Renal cortical epithelial cell (primary cell): Measurements from ENCODE around the gene ZNF462. TPM values are rescaled to one million over a fixed set of nuclear protein-coding genes. Genes with fewer than 3 reads are reported as not detected.

Source experiments
- DNase-seq: peaks from one replicate; pipeline ENCODE4 v3.0.0-alpha.2; 2011; ENCODE audit warnings: low read depth
- total RNA-seq: library from RNA; depleted of rRNA; stranded (reverse); fragments of >200 nt; gene quantifications from 2 replicates; pipeline ENCODE4 v1.2.3, GENCODE V29; 2014

Gene ZNF462
- total RNA-seq, 1 donor from 2014 or later, result 36.1 TPM

DNA sequence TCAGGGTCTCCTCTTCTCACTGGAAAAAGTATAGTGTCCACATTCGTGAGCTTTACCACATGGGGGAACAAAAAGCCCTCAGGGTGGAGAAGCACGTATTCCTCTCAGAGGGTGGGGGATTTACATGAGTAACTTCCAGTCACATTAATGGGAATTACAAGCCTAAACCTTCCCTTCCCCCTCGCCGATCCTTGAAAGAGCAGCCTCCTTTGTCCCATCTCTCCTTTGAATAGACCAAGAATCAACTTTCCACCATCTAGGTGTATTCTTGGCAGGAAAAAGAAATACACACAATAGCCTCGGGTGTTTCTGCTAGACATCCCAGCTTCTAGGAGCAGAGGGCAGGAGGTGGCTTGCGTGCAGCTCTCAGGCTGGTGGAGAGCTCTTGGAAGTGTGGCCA is 144.4 kb downstream of the ZNF462 start:
- DNase-seq, result no peak

DNA sequence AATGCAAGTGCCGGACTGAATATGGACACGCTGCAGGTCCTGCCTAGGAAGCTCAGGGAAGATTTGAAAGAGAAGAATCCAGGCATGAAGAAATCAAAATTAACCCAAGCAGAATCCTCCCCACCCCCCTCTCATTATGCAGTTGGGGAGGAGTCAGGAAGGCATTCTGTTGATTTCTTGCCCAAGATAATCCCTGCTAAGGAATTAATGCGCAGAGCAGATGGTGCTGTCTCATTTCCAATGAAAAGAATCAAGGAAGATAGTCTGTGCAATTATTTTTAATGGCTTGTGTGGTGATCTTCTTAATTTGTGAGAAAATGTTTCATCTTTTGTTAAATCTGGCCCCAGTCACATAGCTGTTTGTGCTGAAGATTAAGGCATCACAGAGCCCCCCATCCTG is 145.0 kb downstream of the ZNF462 start:
- no peak for DNase-seq

DNA sequence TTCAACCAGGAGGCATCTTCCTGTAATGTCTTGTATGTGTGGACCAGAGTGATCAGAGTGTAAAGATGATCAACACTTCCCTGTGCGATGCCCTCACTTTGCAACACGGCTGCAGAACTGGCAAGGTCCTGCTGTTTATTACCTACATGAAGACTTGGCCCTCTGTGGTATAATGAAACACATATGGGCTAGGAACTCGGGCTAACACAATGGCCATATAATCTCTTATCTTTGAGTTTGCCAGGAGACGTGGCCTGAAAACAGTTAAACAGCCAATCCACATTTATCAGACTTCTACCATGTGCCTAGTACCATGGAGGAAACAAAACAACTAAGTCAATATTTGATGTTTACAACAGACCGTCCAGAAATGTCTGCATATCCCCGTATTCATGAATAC is 145.5 kb downstream of the ZNF462 start:
- DNase-seq, result no peak

DNA sequence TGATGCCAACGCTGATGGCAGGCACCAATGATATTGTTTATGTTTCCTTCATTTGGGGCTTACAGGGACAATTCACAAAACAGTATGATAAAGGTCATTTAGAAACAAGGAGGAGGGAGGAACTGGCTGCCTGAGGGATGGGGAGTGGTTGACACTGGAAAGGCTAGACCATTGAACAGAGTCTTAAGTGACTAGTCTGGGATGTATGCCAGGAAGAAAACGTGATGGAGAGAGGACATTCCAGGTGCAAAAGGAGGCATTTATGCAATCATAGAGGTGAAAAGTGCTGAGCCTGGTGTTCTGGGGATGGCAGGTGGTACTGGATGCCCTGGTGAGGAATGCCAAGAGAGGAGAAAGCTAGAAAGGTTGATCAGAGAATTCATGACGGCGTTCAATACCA is 153.4 kb downstream of the ZNF462 start:
- DNase-seq, result peak; percentile 66

DNA sequence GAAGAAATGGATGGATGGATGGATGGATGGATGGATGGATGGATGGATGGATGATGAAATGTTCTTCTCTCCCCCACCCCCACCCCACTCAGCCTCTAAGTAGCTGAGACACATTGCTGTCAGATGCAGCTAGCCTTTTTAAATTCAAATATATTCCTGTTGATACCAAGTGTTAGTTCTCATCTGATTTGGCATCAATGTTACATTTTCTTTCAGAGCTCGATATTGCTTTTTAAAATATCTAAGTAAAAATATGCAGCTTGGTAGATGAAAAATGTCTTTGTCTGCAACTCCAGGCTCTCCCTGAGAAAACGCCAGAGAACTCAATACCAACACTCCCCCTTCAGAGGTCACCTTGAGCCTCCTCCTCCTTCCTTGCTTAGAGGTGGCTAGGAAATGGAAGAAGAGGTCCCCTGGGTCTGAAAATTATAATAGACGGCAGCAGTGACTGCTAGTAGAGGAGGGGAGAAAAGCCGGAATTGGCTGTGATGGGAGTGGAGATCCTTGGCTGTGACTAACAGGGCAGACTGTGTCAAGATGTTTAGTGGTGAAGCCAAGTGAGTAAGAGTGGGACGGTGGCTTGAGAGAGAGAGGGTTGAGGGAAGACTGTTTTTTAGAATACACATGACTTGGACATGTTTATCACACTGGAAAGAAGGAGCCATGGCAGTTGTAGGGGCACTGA is 156.0 kb downstream of the ZNF462 start:
- DNase-seq, result peak; percentile 83

DNA sequence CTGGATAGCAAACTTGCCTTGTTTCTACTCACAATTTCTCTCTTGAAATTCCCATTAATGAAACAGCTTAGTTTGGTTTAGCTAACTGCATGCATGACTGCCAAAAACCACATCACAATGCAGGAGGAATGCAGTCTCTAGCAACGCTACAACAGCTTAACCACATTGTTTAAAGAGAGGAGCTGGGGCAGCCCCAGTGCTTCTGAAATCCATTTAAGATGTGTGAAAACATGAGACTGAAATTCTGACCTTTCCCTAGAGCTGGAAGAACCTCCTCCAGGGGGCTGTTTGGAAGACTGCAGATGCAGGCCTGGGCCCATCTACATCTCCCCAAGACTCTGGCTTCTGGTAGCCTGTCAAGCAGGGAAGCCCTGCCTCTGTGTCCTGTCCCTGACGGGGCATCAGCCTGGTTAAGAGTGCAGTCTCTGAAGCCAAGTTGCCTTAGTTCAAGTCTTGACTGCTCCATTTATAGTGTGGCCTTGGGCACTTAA is 157.1 kb downstream of the ZNF462 start:
- peak; percentile 99 for DNase-seq

DNA sequence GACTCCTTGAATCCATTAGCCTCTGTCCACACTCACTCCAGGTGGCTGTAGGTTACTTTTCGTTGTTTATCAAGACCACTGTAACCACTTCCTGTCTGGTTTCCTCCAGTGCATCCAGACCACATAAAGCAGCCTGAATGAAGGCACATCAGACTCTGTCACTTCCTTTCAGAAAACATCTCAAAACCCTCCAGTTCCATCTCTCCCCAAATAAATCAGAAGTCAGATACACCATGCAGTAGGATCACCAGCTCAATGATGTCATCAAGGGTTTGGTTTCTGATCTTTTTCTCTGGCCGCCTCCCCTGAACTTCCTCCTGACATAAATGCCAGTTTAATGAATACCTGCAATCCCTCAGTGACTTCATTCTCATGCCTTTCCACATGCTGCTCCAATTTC is 161.2 kb downstream of the ZNF462 start:
- peak; percentile 84 for DNase-seq

DNA sequence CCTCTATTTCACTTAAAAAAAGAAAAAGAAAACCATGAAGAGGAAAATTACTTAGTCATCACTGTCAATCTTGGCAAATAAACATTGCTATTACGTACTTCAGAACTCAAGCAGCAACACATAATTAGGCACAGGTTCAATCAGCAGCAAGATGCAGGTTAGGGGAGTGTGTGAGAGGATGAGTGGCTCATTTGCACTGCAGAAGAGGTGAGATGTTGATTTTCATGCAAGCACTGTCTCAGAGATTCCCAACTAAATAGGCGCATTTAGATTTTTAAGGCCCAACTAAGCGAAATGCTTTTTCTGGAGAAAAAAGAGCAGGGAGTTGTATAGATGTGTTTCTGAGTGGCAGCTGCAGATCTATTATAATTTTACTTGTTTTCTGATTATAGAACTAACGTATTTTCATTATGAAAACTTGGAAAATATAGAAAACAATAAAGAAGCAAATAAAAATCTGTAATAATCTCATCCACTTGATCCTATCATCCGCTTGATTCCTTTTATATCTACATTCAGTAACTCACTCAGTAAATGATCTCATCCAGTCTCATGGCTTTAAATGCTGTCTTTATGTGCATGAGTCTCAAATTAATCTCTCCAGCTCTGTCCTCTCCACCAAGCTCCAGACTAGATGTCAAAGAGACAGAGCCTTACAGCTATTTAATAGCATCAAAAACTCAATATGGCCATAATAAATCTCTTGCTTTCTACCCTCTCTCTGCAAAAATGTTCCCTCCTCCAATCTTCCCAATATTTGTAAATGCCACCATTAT is 162.5 kb downstream of the ZNF462 start:
- no peak for DNase-seq

DNA sequence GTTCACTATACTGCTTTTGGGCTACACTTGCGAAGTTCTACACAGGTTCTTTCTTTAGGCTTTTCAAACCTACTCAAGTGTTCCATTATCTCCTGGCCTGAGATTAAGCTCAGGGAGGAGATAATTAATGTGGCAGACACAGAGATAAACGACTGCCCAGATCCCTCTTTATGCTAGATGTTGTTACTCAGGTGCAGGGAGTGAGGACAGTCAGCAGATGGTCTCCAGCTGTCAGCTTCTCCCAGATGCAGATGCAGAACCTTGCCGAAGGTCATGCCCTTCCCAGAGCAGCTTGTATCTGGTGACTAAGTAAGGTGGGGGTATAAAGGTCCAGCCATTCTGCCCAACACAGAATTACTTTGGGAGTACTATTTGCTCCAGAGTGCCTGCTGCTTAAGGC is 166.2 kb downstream of the ZNF462 start:
- no peak for DNase-seq

DNA sequence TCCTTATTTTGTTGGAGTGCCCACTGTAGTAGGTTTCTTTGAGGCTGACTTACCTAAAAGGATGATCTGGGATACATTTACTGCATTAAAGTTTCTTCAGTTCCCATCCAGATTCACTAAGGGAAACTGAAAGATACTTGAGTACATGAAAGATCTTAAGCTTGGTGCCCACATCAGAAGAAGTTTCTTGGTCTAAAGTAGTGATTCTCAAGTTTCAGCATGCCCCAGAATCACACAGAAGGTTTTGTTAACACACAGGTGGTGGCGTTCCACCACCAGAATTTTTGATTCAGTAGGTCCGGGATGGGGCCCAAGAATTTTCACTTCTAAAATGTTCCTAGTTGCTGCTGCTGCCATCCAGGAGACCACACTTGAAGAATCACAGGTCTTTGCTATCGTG is 171.0 kb downstream of the ZNF462 start:
- no peak for DNase-seq

DNA sequence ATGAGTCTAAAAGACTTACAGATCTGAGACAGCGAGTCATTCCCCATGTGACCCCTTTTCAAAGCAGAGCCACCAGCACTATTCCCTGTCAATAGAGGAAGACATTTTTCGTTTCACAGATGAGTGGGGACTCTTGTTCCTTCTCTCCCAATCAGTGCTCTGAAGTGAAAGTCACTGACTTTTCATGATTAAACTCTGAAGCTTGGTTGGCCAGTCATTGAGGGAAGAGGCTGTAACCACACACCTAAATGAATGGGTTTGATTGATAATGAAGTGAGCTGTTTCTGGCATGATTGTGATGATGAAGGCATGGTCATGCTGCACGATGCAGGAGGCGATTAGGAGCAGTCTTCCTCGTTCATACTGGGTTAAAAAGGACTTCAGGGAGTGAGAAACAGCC is 171.9 kb downstream of the ZNF462 start:
- DNase-seq, result no peak

DNA sequence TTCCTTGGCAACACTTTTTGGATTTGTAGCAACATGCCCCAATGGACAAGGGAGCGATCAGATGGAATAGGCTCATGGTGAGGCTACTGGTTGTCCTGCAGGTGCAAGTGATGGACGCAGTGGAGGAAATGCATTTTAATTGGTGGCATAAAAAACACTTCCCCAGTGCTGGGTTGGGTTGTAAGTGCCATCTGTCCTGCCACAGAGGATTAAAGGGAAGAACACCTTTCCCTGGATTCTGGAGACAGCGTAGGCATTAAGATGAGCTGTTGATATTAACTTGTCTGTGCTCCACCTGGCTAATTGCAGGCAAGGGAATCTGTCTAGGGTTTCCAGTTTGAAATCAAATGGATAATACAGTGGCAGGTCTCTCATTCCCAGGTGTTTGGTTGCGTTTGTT is 173.4 kb downstream of the ZNF462 start:
- no peak for DNase-seq

DNA sequence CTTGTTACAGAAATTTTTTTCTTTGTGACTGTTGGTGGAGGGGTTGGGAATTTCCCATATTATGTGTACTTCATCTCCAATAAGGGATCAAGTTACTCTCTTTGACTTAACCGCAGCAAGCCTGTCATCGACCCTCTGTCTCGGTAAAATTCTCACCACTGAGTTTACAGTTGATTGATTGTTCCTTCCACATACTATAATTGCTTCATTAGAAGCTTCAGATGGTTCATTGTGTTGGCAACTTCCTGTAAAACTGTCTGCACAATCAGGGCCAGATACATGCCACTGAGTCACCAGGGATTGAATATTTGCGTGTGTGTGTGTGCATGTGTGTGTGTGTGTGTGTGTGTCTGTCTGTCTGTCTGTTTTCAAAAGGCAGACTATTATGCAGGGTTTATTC is 176.6 kb downstream of the ZNF462 start:
- peak; percentile 94 for DNase-seq

DNA sequence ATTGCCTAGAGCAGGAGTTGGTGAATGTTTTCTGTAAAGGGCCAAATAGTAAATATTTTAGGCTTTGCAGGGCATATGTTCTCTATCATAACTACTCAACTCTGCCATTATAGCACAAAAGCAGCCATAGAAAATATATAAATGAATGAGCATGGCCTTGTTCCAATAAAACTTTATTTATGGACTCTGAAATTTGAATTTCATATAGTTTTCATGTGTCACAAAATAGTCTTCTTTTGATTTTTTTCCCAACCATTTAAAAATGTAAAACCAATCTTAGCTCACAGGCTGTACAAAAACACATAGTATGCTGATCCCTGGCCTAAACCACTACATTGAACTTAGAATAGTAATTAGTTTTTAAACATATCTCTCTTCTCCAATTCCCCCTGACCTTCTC is 179.6 kb downstream of the ZNF462 start:
- no peak for DNase-seq

DNA sequence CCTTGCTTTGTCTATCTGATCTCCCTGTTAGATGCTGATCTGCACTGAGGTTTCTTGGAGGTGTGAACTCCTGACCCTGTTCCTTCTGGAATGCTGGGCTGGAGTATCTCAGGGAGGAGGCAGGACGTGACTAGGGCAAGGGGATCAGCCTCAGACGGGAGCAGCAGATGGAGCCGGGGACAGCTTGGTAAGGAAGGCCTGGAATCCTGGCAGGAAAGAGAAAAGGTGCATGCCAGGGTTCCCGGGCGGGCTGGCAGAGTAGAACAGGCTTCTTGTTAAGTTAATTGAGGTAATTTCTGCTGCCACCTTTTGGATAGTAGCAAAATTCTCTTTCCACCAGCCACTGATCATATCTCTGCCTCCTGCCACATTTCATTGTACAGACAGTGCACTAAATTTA is 180.9 kb downstream of the ZNF462 start:
- DNase-seq, result peak; percentile 39

DNA sequence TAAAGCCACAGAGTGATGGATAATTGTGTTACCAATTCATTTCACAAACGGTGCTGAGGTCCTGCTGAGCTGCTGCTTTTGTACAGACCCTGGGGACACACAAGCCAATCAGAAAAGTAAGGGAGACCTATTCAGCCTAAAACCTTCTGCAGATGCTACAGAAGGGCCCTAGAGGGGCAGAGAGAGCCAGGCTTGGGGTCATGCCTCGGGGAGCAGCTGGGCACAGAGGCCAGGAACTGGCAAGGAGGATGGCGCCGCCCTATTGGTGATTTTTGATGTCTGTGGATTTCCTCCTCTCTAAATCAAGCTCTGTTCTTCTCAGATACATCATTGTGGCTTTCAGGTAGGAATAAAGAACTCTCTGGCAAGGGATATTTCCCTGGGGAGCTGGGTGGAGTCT is 181.9 kb downstream of the ZNF462 start:
- no peak for DNase-seq

DNA sequence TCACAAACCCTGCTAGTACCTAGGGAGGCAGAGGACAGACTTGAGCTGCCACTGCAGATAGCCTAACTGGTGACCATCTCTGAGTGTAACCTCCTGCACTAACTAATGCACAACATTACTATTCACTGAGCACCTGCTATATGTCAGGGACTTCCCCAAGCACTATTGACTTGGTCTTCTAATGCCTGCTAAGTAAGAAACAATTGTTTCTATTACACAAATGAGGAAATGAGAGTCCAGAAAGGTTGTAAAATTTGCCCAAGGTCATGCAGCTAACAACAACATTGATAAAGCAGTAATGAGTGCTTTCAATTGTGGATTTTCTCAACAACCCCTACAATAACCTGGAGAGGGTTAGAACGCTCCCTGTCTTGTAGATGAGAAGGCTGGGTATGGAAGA is 183.7 kb downstream of the ZNF462 start:
- DNase-seq, result no peak

DNA sequence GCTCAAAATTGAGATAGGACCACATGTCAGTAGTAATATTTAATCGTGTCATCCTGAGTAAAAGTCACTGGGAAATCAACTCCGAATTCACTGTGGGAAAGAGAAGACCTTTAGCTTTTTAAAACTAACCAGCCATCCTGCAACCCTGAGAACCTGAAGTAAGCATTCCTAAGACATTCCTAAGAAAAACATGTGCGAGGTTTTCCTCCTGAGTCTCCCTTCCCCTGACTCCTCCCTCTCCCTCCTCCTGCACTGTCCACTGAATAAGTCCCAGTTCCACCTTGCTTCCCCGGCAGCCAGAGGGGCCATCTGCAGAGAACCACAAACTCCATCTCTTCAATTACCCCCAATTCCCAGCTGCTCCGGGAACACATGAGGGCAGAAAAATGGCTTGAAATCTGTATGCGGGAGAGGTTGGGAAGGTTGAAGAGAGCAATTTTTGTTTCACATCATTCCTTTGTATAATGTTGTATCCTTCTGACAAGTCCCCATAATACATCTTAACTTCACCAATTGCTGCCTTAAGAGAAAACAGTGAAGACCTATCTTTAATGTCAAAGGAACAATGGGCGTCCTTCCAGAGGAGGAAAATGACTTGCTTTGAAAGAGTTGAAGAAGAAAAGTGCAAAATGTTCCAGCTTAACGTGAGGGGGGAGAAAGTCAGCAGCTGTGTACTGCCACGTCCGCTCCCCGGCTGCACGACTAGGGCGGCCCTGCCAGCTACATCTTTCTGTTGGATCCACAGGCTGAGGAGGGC is 186.3 kb downstream of the ZNF462 start:
- peak; percentile 72 for DNase-seq

DNA sequence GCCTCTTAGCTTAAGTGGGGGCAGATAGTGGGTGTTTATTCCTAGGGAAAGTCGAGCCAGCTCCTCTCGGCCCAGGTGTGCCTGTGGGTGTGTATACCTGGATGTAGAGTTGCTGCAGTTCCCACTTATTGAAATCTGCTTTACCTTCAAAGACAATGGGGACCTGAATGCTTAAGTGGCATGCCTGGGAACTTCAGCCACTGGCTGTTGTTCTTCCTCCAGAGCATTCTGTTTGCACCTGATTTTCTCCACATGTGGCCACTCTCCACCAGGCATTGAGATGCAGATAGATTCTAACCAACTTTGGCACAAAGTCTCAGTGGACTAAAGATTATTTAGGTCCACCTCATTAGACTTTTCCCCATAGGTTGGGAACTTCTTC is 186.8 kb downstream of the ZNF462 start:
- DNase-seq, result no peak

DNA sequence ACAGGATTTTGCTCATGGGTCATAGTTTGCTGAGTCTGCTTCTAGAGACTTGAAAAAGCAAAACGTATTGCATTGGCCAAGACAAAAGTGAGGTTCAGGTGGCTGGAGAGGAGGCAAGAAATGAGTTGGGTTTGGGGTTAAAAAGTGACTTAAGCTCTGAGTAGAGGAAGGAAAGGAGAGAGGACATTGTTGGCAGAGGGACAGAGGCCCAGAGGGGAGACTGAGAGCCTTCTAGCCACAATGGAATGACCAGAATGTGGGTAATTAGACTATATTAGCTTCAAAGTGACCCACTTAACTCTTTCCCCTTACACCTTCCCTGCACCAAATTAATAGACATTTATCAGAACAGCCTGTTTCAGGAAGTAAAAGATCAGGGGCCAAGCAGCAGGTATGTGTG is 188.4 kb downstream of the ZNF462 start:
- peak; percentile 56 for DNase-seq

DNA sequence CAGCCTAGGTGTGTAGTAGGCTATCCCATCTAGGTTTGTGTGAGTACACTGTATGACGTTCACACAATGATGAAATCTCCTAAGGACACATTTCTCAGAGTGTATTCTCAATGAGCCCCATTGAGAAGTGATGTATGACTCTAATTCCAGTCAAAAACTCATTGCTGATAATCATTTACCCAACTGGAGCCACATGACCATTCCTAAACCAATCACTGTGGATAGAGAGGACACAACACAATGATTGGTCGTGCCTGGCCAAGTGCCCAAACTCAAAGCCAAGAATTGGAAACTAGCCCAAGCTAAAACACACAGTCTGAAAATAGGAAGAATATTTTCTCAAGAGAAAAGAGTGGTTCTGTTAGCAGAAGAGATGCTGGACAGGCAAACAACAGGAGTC is 191.2 kb downstream of the ZNF462 start:
- peak; percentile 66 for DNase-seq

DNA sequence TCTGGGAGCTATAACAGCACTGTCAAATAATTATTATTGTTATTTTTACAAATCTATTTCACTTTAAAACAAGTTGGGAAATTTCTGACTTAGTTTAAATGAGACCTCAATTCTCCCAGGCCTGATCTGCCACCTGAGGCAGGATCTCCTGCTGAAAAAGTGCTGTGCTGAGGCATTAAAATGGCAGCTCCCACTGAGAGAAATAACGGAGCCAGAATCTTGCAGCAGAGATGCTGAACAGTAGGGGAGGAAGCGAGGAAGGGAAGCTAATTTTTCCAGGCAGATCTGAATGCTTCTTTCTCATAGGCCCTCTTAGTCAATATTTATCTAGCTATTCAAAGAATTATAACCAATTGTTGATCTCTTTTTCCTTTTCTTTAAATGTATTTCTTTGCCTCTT is 196.3 kb downstream of the ZNF462 start:
- DNase-seq, result no peak

DNA sequence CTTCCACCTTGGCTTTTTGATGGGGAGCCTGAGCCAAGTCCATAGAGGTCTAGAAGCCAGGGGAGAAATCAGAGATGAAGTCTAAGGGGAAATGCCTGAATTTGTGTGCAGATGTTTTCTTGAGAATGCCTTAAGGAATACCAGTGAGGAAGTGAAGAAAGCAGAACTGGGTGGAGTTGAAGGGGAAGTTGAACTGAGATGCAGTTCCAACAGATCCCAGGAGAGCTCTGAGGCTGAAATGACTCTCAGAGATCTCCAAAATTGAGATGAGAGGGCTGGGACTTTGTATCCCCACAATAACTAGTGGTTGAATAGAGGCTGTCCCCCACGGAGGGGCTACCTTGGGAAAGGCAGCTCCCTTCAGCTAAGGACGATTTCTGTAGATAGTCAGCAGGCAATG is 197.1 kb downstream of the ZNF462 start:
- DNase-seq, result no peak
